Vagina (tissue), 2 donors: ENCODE data around the gene ABRAXAS1.
"Not testable (repeated sequence)": the region's sequence is repeated elsewhere in the genome, so short reads cannot be mapped to it uniquely, and the experiment has no call there.

Experiments used
- CTCF ChIP-seq, 3 experiments: fragments of 450-650 bp in 2 of 3; fragments of 200-600 bp in 1 of 3; sonication (generic) in 1 of 3; IDR thresholded peaks; one replicate each; pipeline ENCODE4 v1.5.1; 2017 to 2019; ENCODE audit warnings: antibody characterized with exemption in 3 of 3, mild to moderate bottlenecking in 2 of 3, moderate library complexity in 2 of 3
- POLR2A ChIP-seq, 2 donors: fragments of 450-650 bp; IDR thresholded peaks; one replicate each; pipeline ENCODE4 v1.6.1; 2017; ENCODE audit warnings: antibody characterized with exemption in 2 of 2, mild to moderate bottlenecking in 2 of 2, moderate library complexity in 2 of 2

- not testable (repeated sequence) for TF ChIP-seq CTCF, POLR2A (IDR thresholded peaks at IDR 0.05)
These were observed 11.4 kb upstream of the ABRAXAS1 start for GRCh38 chr4:83496085-83496917.
